WTC11 (cell line): Measurements from ENCODE around the gene DSE. TPM values are rescaled to one million over a fixed set of nuclear protein-coding genes. Genes with fewer than 3 reads are reported as not detected.

ENCODE experiments used
- ATAC-seq: fragments of 200-7000 bp; cut with Tn5 transposase; 2 replicates; pipeline ENCODE4 v1.10.0; 2021; ENCODE audit warnings: mild to moderate bottlenecking, moderate library complexity
- CTCF ChIA-PET: fragments of 300-600 bp; sonication (Branson Sonifier 250); formaldehyde crosslinking; loops from one replicate; lab custom pipeline; 2021; ENCODE audit warnings: antibody characterized with exemption; lab: Charles Lee
- POLR2A ChIA-PET: fragments of 350-600 bp; sonication (Branson Sonifier 250); formaldehyde crosslinking; loops from one replicate; lab custom pipeline; 2021; ENCODE audit warnings: antibody characterized with exemption; lab: Charles Lee
- DNase-seq: peaks from one replicate; pipeline ENCODE4 v3.0.0; 2021; ENCODE audit warnings: low spot score
- H3K27ac Mint-ChIP-seq: 2 replicates; pipeline ENCODE4 v1.8.0; 2021; ENCODE audit warnings: mixed read lengths
- H3K27me3 Mint-ChIP-seq: 2 replicates; pipeline ENCODE4 v1.8.0; 2021; ENCODE audit warnings: low read depth, mild to moderate bottlenecking, moderate library complexity, mixed read lengths
- H3K36me3 Mint-ChIP-seq: 2 replicates; pipeline ENCODE4 v1.8.0; 2021; ENCODE audit warnings: mixed read lengths
- H3K4me1 Mint-ChIP-seq: 2 replicates; pipeline ENCODE4 v1.8.0; 2022; ENCODE audit warnings: mixed read lengths
- H3K4me3 Mint-ChIP-seq: 2 replicates; pipeline ENCODE4 v1.8.0; 2021; ENCODE audit warnings: mild to moderate bottlenecking, moderate library complexity, mixed read lengths
- H3K9me3 Mint-ChIP-seq: 2 replicates; pipeline ENCODE4 v1.8.0; 2021; ENCODE audit warnings: mixed read lengths
- ELF4 ChIP-seq: sonication (generic); formaldehyde crosslinking; IDR thresholded peaks from 2 replicates; pipeline ENCODE4 v1.8.1; 2022; ENCODE audit warnings: low read depth, mild to moderate bottlenecking, moderate library complexity, missing genetic modification reagents
- GTF2I ChIP-seq: fragments of 250-450 bp; sonication (Bioruptor Pico); conservative IDR thresholded peaks from 2 replicates; pipeline ENCODE4 v1.4.0; 2021; ENCODE audit warnings: mild to moderate bottlenecking
- HMGA2 ChIP-seq: fragments of 250-450 bp; sonication (Bioruptor Pico); IDR thresholded peaks from 2 replicates; pipeline ENCODE4 v1.4.0; 2021; ENCODE audit warnings: mild to moderate bottlenecking, moderate library complexity
- KAT7 ChIP-seq: sonication (generic); formaldehyde crosslinking; IDR thresholded peaks from 2 replicates; pipeline ENCODE4 v1.8.1; 2023; ENCODE audit warnings: missing genetic modification reagents, mild to moderate bottlenecking, borderline replicate concordance
- OVOL2 ChIP-seq: fragments of 250-450 bp; sonication (Bioruptor Pico); IDR thresholded peaks from 2 replicates; pipeline ENCODE4 v1.9.0; 2021; ENCODE audit warnings: mild to moderate bottlenecking, borderline replicate concordance
- SOX15 ChIP-seq: fragments of 250-450 bp; sonication (Bioruptor Pico); IDR thresholded peaks from 2 replicates; pipeline ENCODE4 v1.9.0; 2021; ENCODE audit warnings: mild to moderate bottlenecking
- TCF7 ChIP-seq: sonication (generic); formaldehyde crosslinking; IDR thresholded peaks from 2 replicates; pipeline ENCODE4 v1.8.0; 2022; ENCODE audit warnings: mild to moderate bottlenecking, low read depth, missing genetic modification reagents, moderate library complexity
- ZNF219 ChIP-seq: sonication (generic); formaldehyde crosslinking; IDR thresholded peaks from 2 replicates; pipeline ENCODE4 v1.8.0; 2023; ENCODE audit warnings: missing genetic modification reagents, mild to moderate bottlenecking, borderline replicate concordance
- ZNF232 ChIP-seq: sonication (generic); formaldehyde crosslinking; IDR thresholded peaks from 2 replicates; pipeline ENCODE4 v1.8.0; 2022; ENCODE audit warnings: mild to moderate bottlenecking, missing genetic modification reagents
- ZNF317 ChIP-seq: sonication (generic); formaldehyde crosslinking; IDR thresholded peaks from 2 replicates; pipeline ENCODE4 v1.8.1; 2023; ENCODE audit warnings: low read depth, mild to moderate bottlenecking, moderate library complexity, missing genetic modification reagents, borderline replicate concordance
- total RNA-seq: library from RNA; stranded (reverse); gene quantifications from 3 replicates; pipeline ENCODE4 v1.2.3, GENCODE V29; 2021
- TF ChIP-seq, protein P1 (sequence below): fragments of 250-450 bp; sonication (Bioruptor Pico); IDR thresholded peaks from 2 replicates; pipeline ENCODE4 v1.9.0; 2021; ENCODE audit warnings: moderate library complexity, mild to moderate bottlenecking, inconsistent platforms, borderline replicate concordance
- TF ChIP-seq, protein P2 (sequence below): sonication (generic); formaldehyde crosslinking; IDR thresholded peaks from 2 replicates; pipeline ENCODE4 v1.8.1; 2022; ENCODE audit warnings: low read depth, missing genetic modification reagents, borderline replicate concordance
- TF ChIP-seq, protein P3 (sequence below): sonication (generic); formaldehyde crosslinking; IDR thresholded peaks from 2 replicates; pipeline ENCODE4 v1.8.0; 2022; ENCODE audit warnings: mild to moderate bottlenecking, missing genetic modification reagents
- TF ChIP-seq, protein P4 (sequence below): fragments of 200-600 bp; IDR thresholded peaks from 2 replicates; pipeline ENCODE4 v1.8.0; 2022; ENCODE audit warnings: antibody characterized with exemption
- TF ChIP-seq, protein P5 (sequence below): sonication (generic); formaldehyde crosslinking; IDR thresholded peaks from 2 replicates; pipeline ENCODE4 v1.8.1; 2023; ENCODE audit warnings: mild to moderate bottlenecking, moderate library complexity, missing genetic modification reagents
- TF ChIP-seq, protein P6 (sequence below): sonication (generic); formaldehyde crosslinking; IDR thresholded peaks from 2 replicates; pipeline ENCODE4 v1.8.0; 2022; ENCODE audit warnings: mild to moderate bottlenecking, missing genetic modification reagents
- TF ChIP-seq, protein P7 (sequence below): fragments of 250-450 bp; sonication (Bioruptor Pico); conservative IDR thresholded peaks from 2 replicates; pipeline ENCODE4 v1.9.0; 2021; ENCODE audit warnings: mild to moderate bottlenecking
- TF ChIP-seq, protein P8 (sequence below): sonication (generic); formaldehyde crosslinking; IDR thresholded peaks from 2 replicates; pipeline ENCODE4 v1.8.1; 2023; ENCODE audit warnings: mild to moderate bottlenecking, missing genetic modification reagents, moderate library complexity
- TF ChIP-seq, protein P9 (sequence below): fragments of 250-450 bp; sonication (Bioruptor Pico); IDR thresholded peaks from 2 replicates; pipeline ENCODE4 v1.8.0; 2021; ENCODE audit warnings: mild to moderate bottlenecking
- TF ChIP-seq, protein P10 (sequence below): sonication (generic); formaldehyde crosslinking; IDR thresholded peaks from 2 replicates; pipeline ENCODE4 v1.8.1; 2023; ENCODE audit warnings: mild to moderate bottlenecking, missing genetic modification reagents, borderline replicate concordance

The DSE gene
- total RNA-seq, 1 experiment from 2014 or later = 78.3 TPM

DNA sequence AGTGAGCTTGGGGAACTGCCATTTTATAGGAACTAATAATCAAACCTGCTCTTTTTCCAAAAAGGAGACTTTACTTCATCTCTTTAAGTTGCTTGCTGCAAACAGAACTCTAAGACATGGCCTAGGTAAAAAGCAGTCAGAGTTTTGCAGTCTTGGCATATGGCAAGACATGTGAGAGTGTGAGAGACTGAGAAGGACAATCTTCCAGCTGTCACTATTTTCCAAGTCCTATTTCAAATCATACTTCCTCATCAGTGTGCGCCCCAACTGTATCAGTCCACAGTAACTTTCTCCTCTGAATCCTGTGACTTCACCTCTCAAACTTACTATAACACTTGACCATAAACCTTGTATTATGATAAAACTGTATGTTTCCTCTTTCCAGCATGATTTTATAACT is 100.8 kb downstream of the DSE start (continued):
- TF ChIP-seq, protein P1, sequence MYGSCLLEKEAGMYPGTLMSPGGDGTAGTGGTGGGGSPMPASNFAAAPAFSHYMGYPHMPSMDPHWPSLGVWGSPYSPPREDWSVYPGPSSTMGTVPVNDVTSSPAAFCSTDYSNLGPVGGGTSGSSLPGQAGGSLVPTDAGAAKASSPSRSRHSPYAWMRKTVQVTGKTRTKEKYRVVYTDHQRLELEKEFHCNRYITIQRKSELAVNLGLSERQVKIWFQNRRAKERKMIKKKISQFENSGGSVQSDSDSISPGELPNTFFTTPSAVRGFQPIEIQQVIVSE (CRISPR knock-in tag) = no peak

DNA sequence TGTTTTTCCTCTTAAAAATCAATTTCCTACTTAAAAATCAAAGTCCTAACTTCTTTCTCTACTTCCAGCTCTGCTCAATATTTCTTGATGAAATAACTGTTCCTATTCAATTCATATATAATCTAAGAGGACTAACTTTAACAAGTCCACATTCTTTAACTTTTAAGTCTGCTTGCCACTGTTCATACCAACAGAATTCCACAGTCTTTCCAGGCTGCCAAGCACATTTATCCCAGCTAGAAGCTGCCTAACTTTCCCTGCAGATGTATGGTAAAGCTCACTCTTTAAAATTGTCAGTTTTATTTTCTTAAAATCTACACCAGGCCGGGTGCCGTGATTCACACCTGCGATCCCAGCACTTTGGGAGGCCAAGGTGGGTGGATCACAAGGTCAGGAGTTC is 102.0 kb downstream of the DSE start:
- ATAC-seq = no peak
- no peak overlapping the region for H3K27ac Mint-ChIP-seq
- H3K27me3 Mint-ChIP-seq = peaks cover 3% of the 10 kb centered on the region; the same call in 1 of the 2 replicates
- POLR2A ChIA-PET = no interaction called here
- peaks cover 3% of the 10 kb centered on the region; the same call in 1 of the 2 replicates for H3K9me3 Mint-ChIP-seq
- TF ChIP-seq, protein P2, sequence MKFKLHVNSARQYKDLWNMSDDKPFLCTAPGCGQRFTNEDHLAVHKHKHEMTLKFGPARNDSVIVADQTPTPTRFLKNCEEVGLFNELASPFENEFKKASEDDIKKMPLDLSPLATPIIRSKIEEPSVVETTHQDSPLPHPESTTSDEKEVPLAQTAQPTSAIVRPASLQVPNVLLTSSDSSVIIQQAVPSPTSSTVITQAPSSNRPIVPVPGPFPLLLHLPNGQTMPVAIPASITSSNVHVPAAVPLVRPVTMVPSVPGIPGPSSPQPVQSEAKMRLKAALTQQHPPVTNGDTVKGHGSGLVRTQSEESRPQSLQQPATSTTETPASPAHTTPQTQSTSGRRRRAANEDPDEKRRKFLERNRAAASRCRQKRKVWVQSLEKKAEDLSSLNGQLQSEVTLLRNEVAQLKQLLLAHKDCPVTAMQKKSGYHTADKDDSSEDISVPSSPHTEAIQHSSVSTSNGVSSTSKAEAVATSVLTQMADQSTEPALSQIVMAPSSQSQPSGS = no peak
- TF ChIP-seq, protein P3, sequence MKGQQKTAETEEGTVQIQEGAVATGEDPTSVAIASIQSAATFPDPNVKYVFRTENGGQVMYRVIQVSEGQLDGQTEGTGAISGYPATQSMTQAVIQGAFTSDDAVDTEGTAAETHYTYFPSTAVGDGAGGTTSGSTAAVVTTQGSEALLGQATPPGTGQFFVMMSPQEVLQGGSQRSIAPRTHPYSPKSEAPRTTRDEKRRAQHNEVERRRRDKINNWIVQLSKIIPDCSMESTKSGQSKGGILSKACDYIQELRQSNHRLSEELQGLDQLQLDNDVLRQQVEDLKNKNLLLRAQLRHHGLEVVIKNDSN (CRISPR knock-in tag) = no peak
- TF ChIP-seq, protein P4, sequence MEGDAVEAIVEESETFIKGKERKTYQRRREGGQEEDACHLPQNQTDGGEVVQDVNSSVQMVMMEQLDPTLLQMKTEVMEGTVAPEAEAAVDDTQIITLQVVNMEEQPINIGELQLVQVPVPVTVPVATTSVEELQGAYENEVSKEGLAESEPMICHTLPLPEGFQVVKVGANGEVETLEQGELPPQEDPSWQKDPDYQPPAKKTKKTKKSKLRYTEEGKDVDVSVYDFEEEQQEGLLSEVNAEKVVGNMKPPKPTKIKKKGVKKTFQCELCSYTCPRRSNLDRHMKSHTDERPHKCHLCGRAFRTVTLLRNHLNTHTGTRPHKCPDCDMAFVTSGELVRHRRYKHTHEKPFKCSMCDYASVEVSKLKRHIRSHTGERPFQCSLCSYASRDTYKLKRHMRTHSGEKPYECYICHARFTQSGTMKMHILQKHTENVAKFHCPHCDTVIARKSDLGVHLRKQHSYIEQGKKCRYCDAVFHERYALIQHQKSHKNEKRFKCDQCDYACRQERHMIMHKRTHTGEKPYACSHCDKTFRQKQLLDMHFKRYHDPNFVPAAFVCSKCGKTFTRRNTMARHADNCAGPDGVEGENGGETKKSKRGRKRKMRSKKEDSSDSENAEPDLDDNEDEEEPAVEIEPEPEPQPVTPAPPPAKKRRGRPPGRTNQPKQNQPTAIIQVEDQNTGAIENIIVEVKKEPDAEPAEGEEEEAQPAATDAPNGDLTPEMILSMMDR = no peak
- TF ChIP-seq, protein P5, sequence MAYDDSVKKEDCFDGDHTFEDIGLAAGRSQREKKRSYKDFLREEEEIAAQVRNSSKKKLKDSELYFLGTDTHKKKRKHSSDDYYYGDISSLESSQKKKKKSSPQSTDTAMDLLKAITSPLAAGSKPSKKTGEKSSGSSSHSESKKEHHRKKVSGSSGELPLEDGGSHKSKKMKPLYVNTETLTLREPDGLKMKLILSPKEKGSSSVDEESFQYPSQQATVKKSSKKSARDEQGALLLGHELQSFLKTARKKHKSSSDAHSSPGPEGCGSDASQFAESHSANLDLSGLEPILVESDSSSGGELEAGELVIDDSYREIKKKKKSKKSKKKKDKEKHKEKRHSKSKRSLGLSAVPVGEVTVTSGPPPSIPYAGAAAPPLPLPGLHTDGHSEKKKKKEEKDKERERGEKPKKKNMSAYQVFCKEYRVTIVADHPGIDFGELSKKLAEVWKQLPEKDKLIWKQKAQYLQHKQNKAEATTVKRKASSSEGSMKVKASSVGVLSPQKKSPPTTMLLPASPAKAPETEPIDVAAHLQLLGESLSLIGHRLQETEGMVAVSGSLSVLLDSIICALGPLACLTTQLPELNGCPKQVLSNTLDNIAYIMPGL (CRISPR knock-in tag) = no peak
- TF ChIP-seq SOX15 (CRISPR knock-in tag) (no peak), GTF2I (CRISPR knock-in tag) (no peak), KAT7 (CRISPR knock-in tag) (no peak), HMGA2 (no peak), ZNF232 (CRISPR knock-in tag) (no peak), ZNF317 (no peak), TCF7 (CRISPR knock-in tag) (no peak), OVOL2 (CRISPR knock-in tag) (no peak), ELF4 (CRISPR knock-in tag) (no peak), ZNF219 (CRISPR knock-in tag) (no peak)
- TF ChIP-seq, protein P6, sequence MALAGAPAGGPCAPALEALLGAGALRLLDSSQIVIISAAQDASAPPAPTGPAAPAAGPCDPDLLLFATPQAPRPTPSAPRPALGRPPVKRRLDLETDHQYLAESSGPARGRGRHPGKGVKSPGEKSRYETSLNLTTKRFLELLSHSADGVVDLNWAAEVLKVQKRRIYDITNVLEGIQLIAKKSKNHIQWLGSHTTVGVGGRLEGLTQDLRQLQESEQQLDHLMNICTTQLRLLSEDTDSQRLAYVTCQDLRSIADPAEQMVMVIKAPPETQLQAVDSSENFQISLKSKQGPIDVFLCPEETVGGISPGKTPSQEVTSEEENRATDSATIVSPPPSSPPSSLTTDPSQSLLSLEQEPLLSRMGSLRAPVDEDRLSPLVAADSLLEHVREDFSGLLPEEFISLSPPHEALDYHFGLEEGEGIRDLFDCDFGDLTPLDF (CRISPR knock-in tag) = no peak
- TF ChIP-seq, protein P7, sequence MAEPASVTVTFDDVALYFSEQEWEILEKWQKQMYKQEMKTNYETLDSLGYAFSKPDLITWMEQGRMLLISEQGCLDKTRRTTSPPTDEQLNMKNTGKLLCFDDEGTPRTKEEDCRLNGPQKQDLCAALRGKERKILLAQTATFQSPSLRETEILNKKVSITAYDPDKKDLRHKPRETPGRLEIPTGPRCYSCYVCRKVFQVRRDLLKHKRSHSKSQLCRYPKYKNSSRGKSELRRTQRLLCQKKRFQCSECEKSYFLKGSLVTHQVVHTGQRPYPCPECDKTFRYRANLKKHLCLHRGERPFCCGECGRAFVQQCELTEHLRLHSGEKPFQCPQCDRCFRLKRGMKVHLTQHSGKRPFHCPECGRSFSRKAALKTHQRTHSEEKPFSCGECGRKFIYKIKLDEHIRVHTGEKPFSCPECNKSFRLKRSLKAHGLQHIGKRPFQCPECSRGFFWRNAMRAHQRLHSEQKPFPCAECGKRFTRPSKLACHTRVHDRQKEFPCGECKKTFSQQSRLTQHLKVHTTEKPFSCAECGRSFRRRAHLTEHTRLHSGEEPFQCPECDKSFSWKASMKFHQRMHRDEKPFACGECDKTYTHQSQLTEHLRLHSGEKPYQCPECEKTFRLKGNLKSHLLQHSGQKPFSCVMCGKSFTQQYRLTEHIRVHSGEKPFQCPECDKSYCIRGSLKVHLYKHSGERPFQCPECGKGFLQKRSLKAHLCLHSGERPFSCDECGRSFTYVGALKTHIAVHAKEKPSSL (CRISPR knock-in tag) = no peak
- TF ChIP-seq, protein P8, sequence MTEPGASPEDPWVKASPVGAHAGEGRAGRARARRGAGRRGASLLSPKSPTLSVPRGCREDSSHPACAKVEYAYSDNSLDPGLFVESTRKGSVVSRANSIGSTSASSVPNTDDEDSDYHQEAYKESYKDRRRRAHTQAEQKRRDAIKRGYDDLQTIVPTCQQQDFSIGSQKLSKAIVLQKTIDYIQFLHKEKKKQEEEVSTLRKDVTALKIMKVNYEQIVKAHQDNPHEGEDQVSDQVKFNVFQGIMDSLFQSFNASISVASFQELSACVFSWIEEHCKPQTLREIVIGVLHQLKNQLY (CRISPR knock-in tag) = no peak
- TF ChIP-seq, protein P9, sequence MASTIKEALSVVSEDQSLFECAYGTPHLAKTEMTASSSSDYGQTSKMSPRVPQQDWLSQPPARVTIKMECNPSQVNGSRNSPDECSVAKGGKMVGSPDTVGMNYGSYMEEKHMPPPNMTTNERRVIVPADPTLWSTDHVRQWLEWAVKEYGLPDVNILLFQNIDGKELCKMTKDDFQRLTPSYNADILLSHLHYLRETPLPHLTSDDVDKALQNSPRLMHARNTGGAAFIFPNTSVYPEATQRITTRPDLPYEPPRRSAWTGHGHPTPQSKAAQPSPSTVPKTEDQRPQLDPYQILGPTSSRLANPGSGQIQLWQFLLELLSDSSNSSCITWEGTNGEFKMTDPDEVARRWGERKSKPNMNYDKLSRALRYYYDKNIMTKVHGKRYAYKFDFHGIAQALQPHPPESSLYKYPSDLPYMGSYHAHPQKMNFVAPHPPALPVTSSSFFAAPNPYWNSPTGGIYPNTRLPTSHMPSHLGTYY (CRISPR knock-in tag) = no peak
- TF ChIP-seq, protein P10, sequence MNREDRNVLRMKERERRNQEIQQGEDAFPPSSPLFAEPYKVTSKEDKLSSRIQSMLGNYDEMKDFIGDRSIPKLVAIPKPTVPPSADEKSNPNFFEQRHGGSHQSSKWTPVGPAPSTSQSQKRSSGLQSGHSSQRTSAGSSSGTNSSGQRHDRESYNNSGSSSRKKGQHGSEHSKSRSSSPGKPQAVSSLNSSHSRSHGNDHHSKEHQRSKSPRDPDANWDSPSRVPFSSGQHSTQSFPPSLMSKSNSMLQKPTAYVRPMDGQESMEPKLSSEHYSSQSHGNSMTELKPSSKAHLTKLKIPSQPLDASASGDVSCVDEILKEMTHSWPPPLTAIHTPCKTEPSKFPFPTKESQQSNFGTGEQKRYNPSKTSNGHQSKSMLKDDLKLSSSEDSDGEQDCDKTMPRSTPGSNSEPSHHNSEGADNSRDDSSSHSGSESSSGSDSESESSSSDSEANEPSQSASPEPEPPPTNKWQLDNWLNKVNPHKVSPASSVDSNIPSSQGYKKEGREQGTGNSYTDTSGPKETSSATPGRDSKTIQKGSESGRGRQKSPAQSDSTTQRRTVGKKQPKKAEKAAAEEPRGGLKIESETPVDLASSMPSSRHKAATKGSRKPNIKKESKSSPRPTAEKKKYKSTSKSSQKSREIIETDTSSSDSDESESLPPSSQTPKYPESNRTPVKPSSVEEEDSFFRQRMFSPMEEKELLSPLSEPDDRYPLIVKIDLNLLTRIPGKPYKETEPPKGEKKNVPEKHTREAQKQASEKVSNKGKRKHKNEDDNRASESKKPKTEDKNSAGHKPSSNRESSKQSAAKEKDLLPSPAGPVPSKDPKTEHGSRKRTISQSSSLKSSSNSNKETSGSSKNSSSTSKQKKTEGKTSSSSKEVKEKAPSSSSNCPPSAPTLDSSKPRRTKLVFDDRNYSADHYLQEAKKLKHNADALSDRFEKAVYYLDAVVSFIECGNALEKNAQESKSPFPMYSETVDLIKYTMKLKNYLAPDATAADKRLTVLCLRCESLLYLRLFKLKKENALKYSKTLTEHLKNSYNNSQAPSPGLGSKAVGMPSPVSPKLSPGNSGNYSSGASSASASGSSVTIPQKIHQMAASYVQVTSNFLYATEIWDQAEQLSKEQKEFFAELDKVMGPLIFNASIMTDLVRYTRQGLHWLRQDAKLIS (CRISPR knock-in tag) = no peak
- TF ChIP-seq, all 79 proteins: peak for 0
- Mint-ChIP-seq H3K4me3 (no peak overlapping the region), H3K4me1 (peaks cover 2% of the 10 kb centered on the region; the same call in 1 of the 2 replicates), H3K36me3 (no peaks in the 10 kb centered on the region)
- no peak for DNase-seq
- CTCF ChIA-PET = no interaction called here
